Activated CD8-positive, alpha-beta memory T cell treated with anti-CD3 and anti-CD28 coated beads for 24 hours (primary cell): ENCODE measurements around the gene TYW1B.
"Not testable (repeated sequence)": the region's sequence is repeated elsewhere in the genome, so short reads cannot be mapped to it uniquely, and the experiment has no call there.

ENCODE experiments used
- DNase-seq: peaks from one replicate; pipeline ENCODE4 v3.0.0-alpha.2; 2020

Gene TYW1B

GRCh38 chr7:72827839-72828591 is at the start of gene TYW1B:
Gene TYW1B (minus strand): TSS chr7:72828200. CDS start chr7:72828075, 125 bp downstream.
- DNase-seq, result peak; percentile 98

GRCh38 chr7:72867591-72867990 is 39.6 kb upstream of the TYW1B start:
- DNase-seq, result not testable (repeated sequence)

GRCh38 chr7:72858846-72859400 is 30.9 kb upstream of the TYW1B start:
- DNase-seq, result not testable (repeated sequence)

GRCh38 chr7:72857925-72858324 is 29.9 kb upstream of the TYW1B start:
- DNase-seq, result not testable (repeated sequence)

- not testable (repeated sequence) for DNase-seq
These were observed 27.3 kb upstream of the TYW1B start for GRCh38 chr7:72855261-72855660.

GRCh38 chr7:72852937-72853336 is 24.9 kb upstream of the TYW1B start:
- DNase-seq, result not testable (repeated sequence)

- DNase-seq, result not testable (repeated sequence)
These were observed 22.7 kb upstream of the TYW1B start for GRCh38 chr7:72850746-72851145.

- DNase-seq, result not testable (repeated sequence)
These were observed 16.1 kb upstream of the TYW1B start for GRCh38 chr7:72844146-72844545.

- DNase-seq, result not testable (repeated sequence)
These were observed 15.2 kb upstream of the TYW1B start for GRCh38 chr7:72843166-72843565.

GRCh38 chr7:72840966-72841511 is 13.0 kb upstream of the TYW1B start:
- not testable (repeated sequence) for DNase-seq

- not testable (repeated sequence) for DNase-seq
These were observed 10.3 kb upstream of the TYW1B start for GRCh38 chr7:72838315-72838714.

GRCh38 chr7:72837291-72837690 is 9.3 kb upstream of the TYW1B start:
- DNase-seq, result not testable (repeated sequence)

GRCh38 chr7:72830567-72830966 is 2.6 kb upstream of the TYW1B start:
- not testable (repeated sequence) for DNase-seq

GRCh38 chr7:72829687-72830354 is 1.8 kb upstream of the TYW1B start:
- DNase-seq, result peak; percentile 68

- DNase-seq, result peak; percentile 98
These were observed 1.3 kb upstream of the TYW1B start for GRCh38 chr7:72829291-72829686.

GRCh38 chr7:72823765-72824732 is 4.0 kb downstream of the TYW1B start:
- DNase-seq, result not testable (repeated sequence)

- not testable (repeated sequence) for DNase-seq
These were observed 5.5 kb downstream of the TYW1B start for GRCh38 chr7:72822497-72822896.

- DNase-seq, result not testable (repeated sequence)
These were observed 9.2 kb downstream of the TYW1B start for GRCh38 chr7:72818663-72819361.

- not testable (repeated sequence) for DNase-seq
These were observed 10.3 kb downstream of the TYW1B start for GRCh38 chr7:72817661-72818060.

- DNase-seq, result not testable (repeated sequence)
These were observed 11.4 kb downstream of the TYW1B start for GRCh38 chr7:72816370-72817157.

GRCh38 chr7:72810437-72810836 is 17.6 kb downstream of the TYW1B start:
- not testable (repeated sequence) for DNase-seq
